H1 (cell line): ENCODE measurements around the gene MAPRE3. TPM values are rescaled to one million over a fixed set of nuclear protein-coding genes. Genes with fewer than 3 reads are reported as not detected.

Experiments used
- CTCF ChIA-PET: fragments of 300-600 bp; sonication (Branson Sonifier 250); formaldehyde crosslinking; loops from one replicate; lab custom pipeline; 2021; ENCODE audit not compliant: partially characterized antibody; lab: Charles Lee
- POLR2A ChIA-PET: fragments of 300-600 bp; sonication (Branson Sonifier 250); formaldehyde crosslinking; loops from one replicate; lab custom pipeline; 2021; ENCODE audit warnings: inconsistent platforms; ENCODE audit not compliant: partially characterized antibody; lab: Charles Lee
- DNase-seq, 2 experiments: peaks; one replicate each; pipeline versions ENCODE4 v3.0.0 to v3.0.0-alpha.2; 2010 to 2022; ENCODE audit warnings: low spot score in 2 of 2, low read depth in 1 of 2, mixed read lengths in 1 of 2
- FAIRE-seq: peaks from 2 replicates; lab custom pipeline; 2011; peaks lifted over from hg19 to GRCh38; lab: Jason Lieb, UNC
- H2AFZ ChIP-seq: 2 replicates; pipeline ENCODE4 v1.8.1; 2012; ENCODE audit warnings: low read length, inconsistent platforms
- H2AK5ac ChIP-seq: 2 replicates; pipeline ENCODE4 v1.6.1; 2013; ENCODE audit warnings: low read depth, low read length
- H2BK120ac ChIP-seq: replicated peaks from 2 replicates; pipeline ENCODE3; 2013; ENCODE audit warnings: low read depth, low read length, inconsistent platforms
- H2BK12ac ChIP-seq: 2 replicates; pipeline ENCODE4 v1.6.1; 2013; ENCODE audit warnings: low read depth, low read length
- H2BK15ac ChIP-seq: 2 replicates; pipeline ENCODE4 v1.6.1; 2013; ENCODE audit warnings: low read length
- H2BK20ac ChIP-seq: 2 replicates; pipeline ENCODE4 v1.6.1; 2013; ENCODE audit warnings: low read length
- H2BK5ac ChIP-seq: 2 replicates; pipeline ENCODE4 v1.6.1; 2013; ENCODE audit warnings: low read depth, low read length
- H3K14ac ChIP-seq: 2 replicates; pipeline ENCODE4 v1.6.1; 2013; ENCODE audit warnings: inconsistent platforms; ENCODE audit not compliant: insufficient read length
- H3K18ac ChIP-seq: 2 replicates; pipeline ENCODE4 v1.6.1; 2013; ENCODE audit warnings: low read length; ENCODE audit errors: extremely low read depth
- H3K23ac ChIP-seq: 2 replicates; pipeline ENCODE4 v1.6.1; 2013; ENCODE audit warnings: inconsistent platforms; ENCODE audit not compliant: insufficient read length
- H3K23me2 ChIP-seq: 2 replicates; pipeline ENCODE4 v1.6.1; 2013; ENCODE audit warnings: low read depth, low read length
- H3K27ac ChIP-seq: 2 replicates; pipeline ENCODE4 v1.6.1; 2011; ENCODE audit warnings: low read depth, low read length, inconsistent platforms
- H3K27me3 ChIP-seq, 4 experiments: replicated peaks in 1 of 4; 1 replicate in 1 of 4; 2 replicates in 3 of 4; pipeline versions ENCODE4 v1.6.1 to v1.8.1; 2011 to 2013; ENCODE audit warnings: low read length in 3 of 4, mild to moderate bottlenecking in 3 of 4, inconsistent platforms in 2 of 4, mixed read lengths in 2 of 4, moderate library complexity in 1 of 4; ENCODE audit not compliant: control insufficient read depth in 3 of 4, insufficient read depth in 3 of 4; ENCODE audit errors: extremely low read depth in 1 of 4
- H3K36me3 ChIP-seq, 4 experiments: 2 replicates each; pipeline versions ENCODE4 v1.6.1 to v1.8.1; 2011 to 2013; ENCODE audit warnings: mild to moderate bottlenecking in 4 of 4, low read length in 3 of 4, moderate library complexity in 2 of 4, control low read depth in 1 of 4, inconsistent platforms in 1 of 4; ENCODE audit not compliant: insufficient read depth in 4 of 4, control insufficient read depth in 2 of 4
- H3K4ac ChIP-seq: replicated peaks from 2 replicates; pipeline ENCODE3; 2013; ENCODE audit warnings: low read length, low read depth, mixed read lengths, inconsistent platforms; ENCODE audit not compliant: insufficient read length
- H3K4me1 ChIP-seq, 4 experiments: replicated peaks in 1 of 4; 1 replicate in 1 of 4; 2 replicates in 3 of 4; pipeline versions ENCODE4 v1.6.1 to v1.8.1; 2011 to 2013; ENCODE audit warnings: low read length in 3 of 4, inconsistent platforms in 2 of 4, mixed read lengths in 1 of 4; ENCODE audit not compliant: insufficient read depth in 4 of 4, control insufficient read depth in 3 of 4
- H3K4me2 ChIP-seq, 2 experiments: 2 replicates each; pipeline versions ENCODE4 v1.6.1 to v1.8.1; 2011 to 2013; ENCODE audit warnings: low read depth in 2 of 2, low read length in 2 of 2, control low read depth in 1 of 2, inconsistent platforms in 1 of 2, mild to moderate bottlenecking in 1 of 2; ENCODE audit not compliant: insufficient read depth in 1 of 2
- H3K4me3 ChIP-seq, 4 experiments: fragments of 200-600, 300-600 bp in 1 of 4; sonication (generic), shearing (Covaris generic), sonication (Bioruptor Twin) in 1 of 4; 2 replicates each; pipeline versions ENCODE4 v1.5.1 to v1.8.1; 2011 to 2016; ENCODE audit warnings: low read length in 4 of 4, low read depth in 3 of 4, control low read depth in 2 of 4, inconsistent platforms in 2 of 4, mild to moderate bottlenecking in 2 of 4, mixed read lengths in 1 of 4, moderate library complexity in 1 of 4; ENCODE audit not compliant: insufficient read depth in 2 of 4; ENCODE audit errors: extremely low read depth in 1 of 4
- H3K56ac ChIP-seq: replicated peaks from 2 replicates; pipeline ENCODE3; 2013; ENCODE audit warnings: low read depth, mild to moderate bottlenecking, mixed read lengths, low read length, inconsistent platforms; ENCODE audit not compliant: insufficient read length
- H3K79me1 ChIP-seq: 2 replicates; pipeline ENCODE4 v1.6.1; 2013; ENCODE audit warnings: low read depth, low read length, control low read depth
- H3K79me2 ChIP-seq, 2 experiments: 2 replicates each; pipeline versions ENCODE4 v1.6.1 to v1.8.1; 2012 to 2013; ENCODE audit warnings: low read length in 2 of 2, mild to moderate bottlenecking in 2 of 2, inconsistent platforms in 1 of 2; ENCODE audit not compliant: insufficient read depth in 2 of 2, control insufficient read depth in 1 of 2
- H3K9ac ChIP-seq, 4 experiments: replicated peaks in 1 of 4; 1 replicate in 1 of 4; 2 replicates in 3 of 4; pipeline versions ENCODE4 v1.6.1 to v1.8.1; 2011 to 2013; ENCODE audit warnings: low read depth in 3 of 4, low read length in 3 of 4, control low read depth in 2 of 4, mild to moderate bottlenecking in 2 of 4, moderate library complexity in 2 of 4, inconsistent platforms in 1 of 4; ENCODE audit errors: extremely low read depth in 1 of 4
- H3K9me3 ChIP-seq, 2 experiments: 2 replicates each; pipeline versions ENCODE4 v1.6.1 to v1.8.1; 2012 to 2013; ENCODE audit warnings: mild to moderate bottlenecking in 2 of 2, moderate library complexity in 2 of 2, control low read depth in 1 of 2, inconsistent platforms in 1 of 2, low read depth in 1 of 2, low read length in 1 of 2, mixed read lengths in 1 of 2; ENCODE audit not compliant: insufficient read depth in 2 of 2
- H4K20me1 ChIP-seq, 2 experiments: replicated peaks in 1 of 2; 2 replicates each; pipeline versions ENCODE3 to v1.8.1; 2011 to 2013; ENCODE audit warnings: inconsistent platforms in 2 of 2, low read length in 2 of 2, mild to moderate bottlenecking in 1 of 2; ENCODE audit not compliant: insufficient read depth in 2 of 2, control insufficient read depth in 1 of 2
- H4K5ac ChIP-seq: 2 replicates; pipeline ENCODE4 v1.6.1; 2013; ENCODE audit warnings: low read length, low read depth, mixed read lengths, inconsistent platforms; ENCODE audit not compliant: insufficient read length
- H4K8ac ChIP-seq: 2 replicates; pipeline ENCODE4 v1.8.0; 2013; ENCODE audit warnings: mild to moderate bottlenecking, moderate library complexity, low read length, inconsistent platforms; ENCODE audit not compliant: insufficient read depth; ENCODE audit errors: extremely low read depth
- H4K91ac ChIP-seq: replicated peaks from 2 replicates; pipeline ENCODE3; 2013; ENCODE audit warnings: low read length, mixed read lengths, inconsistent platforms; ENCODE audit not compliant: insufficient read length
- HDAC6 ChIP-seq: IDR thresholded peaks from one replicate; pipeline ENCODE4 v1.7.1; 2012; ENCODE audit warnings: low read depth, mild to moderate bottlenecking, inconsistent platforms, low read length, moderate library complexity
- WGBS, 2 experiments: shearing (Covaris generic) in 1 of 2; methylation state at CpG; one replicate each; pipeline versions ENCODE4 v1.1.6 to v1.1.7; 2013 to 2015; ENCODE audit warnings: low lambda C conversion rate in 2 of 2, mixed read lengths in 2 of 2, inconsistent platforms in 1 of 2, low coverage in 1 of 2, missing lambda C conversion rate in 1 of 2; ENCODE audit not compliant: insufficient replicate concordance in 2 of 2, insufficient coverage in 1 of 2, insufficient read length in 1 of 2; ENCODE audit errors: extremely low coverage in 1 of 2, missing lambda C conversion rate in 1 of 2; 5-methylcytosine and 5-hydroxymethylcytosine counted together
- polyA plus RNA-seq, 7 experiments: library from polyadenylated mRNA; depleted of rRNA in 3 of 7; stranded (reverse) in 5 of 7; unstranded in 2 of 7; fragments of >200 nt in 5 of 7; fragments of 200-250 nt in 2 of 7; gene quantifications; 1 replicate in 5 of 7; 2 replicates in 1 of 7; 4 replicates in 1 of 7; pipeline versions ENCODE4 v1.2.1 to v1.2.3, GENCODE V29; 2011 to 2013; ENCODE audit warnings: missing spikeins in 2 of 7, mixed read lengths in 2 of 7
- total RNA-seq: library from RNA; stranded (reverse); fragmentation: NEBNext Ultra II Directional; extraction: Animal tissue kit (Norgen Biotek cat#: 25700); gene quantifications from 2 replicates; pipeline ENCODE4 v1.2.1, GENCODE V29; 2021

MAPRE3 gene
- total and polyA plus RNA-seq, 2 of the 8 experiments (the other 6 are each of a cell fraction or from before 2014, with no cell fraction given), result 4.9 to 6.6 TPM

- Histone ChIP-seq H2BK15ac (no peak overlapping the region), H3K4ac (no peak overlapping the region), H3K27me3 (peaks cover 0 to under 1% (median 0%) of the 10 kb centered on the region in 4 experiments; a peak in 1 of 7 replicates), H3K14ac (no peak overlapping the region), H3K4me2 (no peak overlapping the region), H2BK5ac (no peak overlapping the region), H4K5ac (no peak overlapping the region), H2BK20ac (no peak overlapping the region), H3K79me1 (no peaks in the 10 kb centered on the region), H3K56ac (no peak overlapping the region), H4K20me1 (no peaks in the 10 kb centered on the region), H3K9me3 (no peaks in the 10 kb centered on the region), H3K27ac (no peak overlapping the region), H3K23ac (no peak overlapping the region), H2BK12ac (no peak overlapping the region), H3K4me1 (peaks cover 0 to 11% (median 4%) of the 10 kb centered on the region in 4 experiments; a peak in 6 of 7 replicates), H2AK5ac (no peak overlapping the region), H2AFZ (no peak overlapping the region), H3K23me2 (no peaks in the 10 kb centered on the region), H3K4me3 (no peak overlapping the region), H4K8ac (no peak overlapping the region), H3K9ac (no peak overlapping the region), H3K18ac (no peak overlapping the region), H3K79me2 (no peaks in the 10 kb centered on the region), H2BK120ac (no peak overlapping the region), H4K91ac (no peak overlapping the region), H3K36me3 (no peaks in the 10 kb centered on the region)
- TF ChIP-seq HDAC6, result no peak
- WGBS, 2 experiments, result 88% methylated on average over 4 of the region's 4 CpGs; no CpG with 5 or more reads in 1 of the 2 experiments
- ChIA-PET CTCF (interaction anchor here (0.6 to 5.9 kb wide), 11 partner anchors 16 to 205 kb away, joined by 3 to 47 read pairs (median 3); no protein-coding TSS in a partner anchor), POLR2A (interaction anchor here (0.9 to 1.0 kb wide), 2 partner anchors 11 to 12 kb away, joined by 3 to 4 read pairs; no protein-coding TSS in a partner anchor)
- FAIRE-seq (no peak), DNase-seq (no peak)
Measured at GRCh38 chr2:26978061-26978596, 7.7 kb downstream of the MAPRE3 start.
